Glomerular endothelial cell (primary cell): ENCODE data around the gene SUN2. TPM values are rescaled to one million over a fixed set of nuclear protein-coding genes. Genes with fewer than 3 reads are reported as not detected.

Experiments used
- DNase-seq: peaks from one replicate; pipeline ENCODE4 v3.0.0-alpha.2; 2011; ENCODE audit warnings: low read depth, low spot score; ENCODE audit errors: extremely low read depth
- total RNA-seq: library from RNA; depleted of rRNA; stranded (reverse); fragments of >200 nt; gene quantifications from 2 replicates; pipeline ENCODE4 v1.2.3, GENCODE V29; 2015

Gene SUN2
- total RNA-seq, 1 donor from 2014 or later, result 153 TPM

DNA sequence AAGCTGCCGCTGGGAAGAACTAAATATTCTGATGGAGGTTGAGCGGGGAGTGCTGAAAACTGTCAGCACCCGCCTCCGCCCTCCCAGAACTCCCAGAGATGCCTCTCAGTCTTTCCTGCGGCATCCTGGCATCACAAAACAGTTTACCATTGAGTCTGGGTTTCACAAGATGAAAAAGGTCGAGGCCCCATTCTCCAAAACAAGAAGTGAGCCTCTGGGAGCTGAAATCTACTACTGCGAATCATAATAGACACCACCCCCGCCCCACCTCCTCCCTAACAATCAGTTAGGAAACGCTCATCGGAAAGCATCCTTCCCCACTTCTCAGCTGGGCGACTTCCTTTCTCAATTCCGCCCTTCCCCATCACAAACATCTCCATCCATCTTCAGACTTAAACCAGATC lies 1.0 kb downstream of the SUN2 start:
- no peak for DNase-seq

DNA sequence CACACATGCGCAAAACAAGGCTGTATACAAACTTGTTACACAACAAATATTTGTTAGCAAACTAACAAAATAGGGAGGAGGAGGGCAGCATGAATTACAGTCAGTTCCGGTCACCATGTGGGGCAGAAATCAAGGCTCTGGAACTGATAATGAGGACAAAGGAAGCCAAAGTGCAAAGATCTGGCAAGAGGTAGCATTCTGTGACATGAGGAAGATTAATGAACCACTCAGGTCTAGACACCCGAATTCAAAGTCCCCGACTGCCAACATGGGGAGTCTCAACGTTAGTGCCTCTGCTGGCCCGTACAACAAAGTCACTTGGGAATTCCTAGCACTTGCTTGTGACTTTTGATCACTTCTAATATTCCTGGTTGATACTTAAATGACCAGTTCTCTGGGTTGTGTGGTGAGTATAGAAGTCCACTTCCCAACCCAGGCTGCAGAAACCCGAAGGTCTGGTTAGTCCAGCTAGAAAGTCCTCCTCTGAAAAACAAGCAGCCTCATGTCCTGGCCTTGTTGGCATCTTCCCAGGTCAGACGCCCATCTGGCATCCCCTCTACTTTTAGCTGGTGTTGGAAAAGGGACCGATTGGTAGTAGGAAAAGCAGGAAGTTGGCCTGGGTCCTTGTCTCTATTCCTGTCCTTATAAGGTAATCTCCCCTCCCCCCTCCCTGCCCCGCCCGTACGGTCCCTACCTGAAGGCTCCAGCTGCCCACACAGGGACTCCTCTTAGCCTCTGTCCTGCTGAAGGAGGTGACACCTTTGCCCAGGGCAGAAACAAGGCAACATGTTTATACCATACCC lies 1.6 kb downstream of the SUN2 start:
- no peak for DNase-seq

DNA sequence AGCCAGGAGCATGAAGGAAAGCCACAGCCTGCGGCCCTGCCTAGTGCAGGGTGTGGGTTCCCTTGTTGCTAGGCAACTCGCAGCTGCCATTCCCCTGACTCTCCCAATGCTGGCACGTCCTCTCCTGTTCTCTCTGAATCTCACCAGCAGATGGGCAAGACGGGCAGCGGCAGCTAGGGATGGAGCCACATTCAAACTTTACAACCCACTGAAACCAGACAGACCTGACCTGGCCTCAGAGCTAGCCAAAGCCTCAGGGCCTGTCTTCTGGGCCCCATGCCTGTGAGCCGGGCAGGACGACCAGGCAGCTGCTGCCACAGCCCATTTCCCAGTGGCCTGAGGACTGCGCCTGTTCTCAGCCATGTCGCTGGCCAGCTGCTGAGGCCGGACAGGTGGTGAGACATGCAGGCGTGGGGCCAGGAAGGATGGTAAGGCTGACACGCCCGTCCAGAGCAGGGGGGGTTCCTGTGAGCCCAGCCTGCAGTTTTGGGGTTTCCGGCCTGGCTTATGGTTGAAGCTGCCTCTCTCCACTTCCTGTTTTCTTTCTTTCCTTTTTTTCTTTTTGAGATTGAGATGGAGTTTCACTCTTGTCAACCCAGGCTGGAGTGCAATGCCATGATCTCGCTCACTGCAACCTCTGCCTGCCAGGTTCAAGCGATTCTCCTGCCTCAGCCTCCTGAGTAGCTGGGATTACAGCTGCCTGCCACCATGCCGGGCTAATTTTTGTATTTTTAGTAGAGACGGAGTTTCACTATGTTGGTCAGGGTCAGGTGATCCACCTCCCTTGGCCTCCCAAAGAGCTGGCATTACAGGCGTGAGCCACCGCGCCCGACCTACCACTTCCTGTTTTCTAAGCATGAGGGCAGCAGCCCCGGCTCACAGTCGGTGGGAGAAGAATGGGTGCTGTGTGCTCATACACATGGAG lies 4.1 kb downstream of the SUN2 start:
- DNase-seq, result no peak

DNA sequence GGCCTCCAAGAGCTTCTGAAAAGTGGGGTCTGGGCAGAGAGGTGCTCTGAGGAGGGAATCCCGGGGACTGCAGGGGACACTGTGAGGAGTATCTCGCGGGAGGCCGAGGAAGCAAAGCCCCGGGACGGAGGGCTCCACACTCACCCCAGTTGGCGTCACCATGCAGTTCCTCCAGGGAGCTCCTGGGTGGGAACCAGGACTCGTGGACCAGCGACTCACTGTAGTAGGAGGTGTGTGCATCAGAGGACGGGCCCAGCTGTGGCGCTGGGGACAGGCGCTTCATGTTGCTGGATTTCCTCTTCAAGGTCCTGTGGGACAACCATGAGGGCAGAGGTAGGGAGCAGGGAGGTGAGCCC lies 4.8 kb downstream of the SUN2 start:
- DNase-seq, result no peak

DNA sequence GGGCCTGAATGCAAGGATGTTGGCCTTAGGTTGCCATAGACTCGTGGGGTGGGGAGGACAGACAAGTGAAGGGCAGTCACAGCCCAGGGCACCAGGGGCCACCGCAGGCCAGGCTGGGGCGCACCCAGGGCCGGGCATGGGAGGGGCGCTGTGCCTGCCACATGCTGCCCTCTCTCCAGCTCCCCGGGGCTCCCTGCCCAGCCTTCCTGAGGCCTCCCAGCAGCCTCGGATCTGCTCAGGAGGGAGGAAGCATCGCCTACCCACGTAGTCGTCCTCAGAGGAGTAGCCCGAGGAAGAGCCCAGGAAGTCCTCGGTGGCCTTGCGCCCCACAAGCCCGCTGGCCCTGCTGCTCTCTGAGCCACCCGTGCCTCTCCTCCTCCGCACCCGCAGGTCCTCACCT lies 5.2 kb downstream of the SUN2 start:
- no peak for DNase-seq

DNA sequence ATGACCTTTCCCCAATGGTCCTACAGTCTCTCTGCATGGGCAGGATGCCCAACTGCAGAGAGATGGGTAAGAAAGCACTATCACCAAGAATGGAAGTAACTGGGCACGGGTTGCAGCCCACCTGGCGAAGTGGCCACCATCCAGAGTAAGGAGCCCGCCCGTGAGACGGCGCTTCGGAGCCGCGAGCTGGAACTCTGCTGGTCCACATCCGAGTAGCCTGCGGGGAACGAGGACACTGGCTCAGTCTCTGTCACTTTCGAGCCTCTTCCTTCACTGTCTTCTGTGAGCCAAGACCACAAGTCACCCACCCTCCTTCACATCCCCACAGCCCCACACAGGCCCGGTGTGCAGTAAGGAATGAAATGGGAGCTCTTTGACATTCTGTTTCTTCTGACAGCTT lies 5.7 kb downstream of the SUN2 start:
- DNase-seq, result no peak

DNA sequence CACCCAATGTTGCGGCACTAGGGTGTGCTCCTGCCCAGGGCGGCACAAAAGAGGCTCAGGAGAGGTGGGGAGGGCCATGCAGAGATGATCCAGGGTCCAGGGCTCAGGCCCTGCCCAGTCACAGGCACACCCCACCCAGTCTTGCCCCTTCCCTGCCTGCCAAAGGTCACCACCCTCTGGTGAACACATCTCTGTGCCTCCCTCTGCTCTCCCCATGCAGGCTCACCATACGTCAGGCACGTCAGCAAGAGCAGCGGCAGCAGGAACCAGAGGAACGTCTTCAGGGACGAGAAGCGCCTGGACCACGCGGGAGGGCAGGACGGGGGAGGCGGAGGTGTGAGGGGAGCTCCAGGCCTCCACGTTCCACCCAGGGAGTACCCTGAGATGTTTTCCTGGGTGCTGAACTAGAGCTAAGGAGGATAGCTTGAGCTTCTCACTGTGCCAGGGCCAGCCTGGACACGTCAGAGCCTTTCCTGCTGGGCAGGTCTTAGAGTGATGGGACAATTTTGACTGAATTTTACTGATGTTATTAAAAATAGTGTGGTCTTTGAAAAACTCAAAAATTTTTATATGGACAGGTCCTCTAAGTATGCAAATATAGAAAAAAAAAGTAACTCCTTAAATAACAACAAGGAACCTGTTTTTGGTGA lies 7.2 kb downstream of the SUN2 start:
- DNase-seq, result no peak

DNA sequence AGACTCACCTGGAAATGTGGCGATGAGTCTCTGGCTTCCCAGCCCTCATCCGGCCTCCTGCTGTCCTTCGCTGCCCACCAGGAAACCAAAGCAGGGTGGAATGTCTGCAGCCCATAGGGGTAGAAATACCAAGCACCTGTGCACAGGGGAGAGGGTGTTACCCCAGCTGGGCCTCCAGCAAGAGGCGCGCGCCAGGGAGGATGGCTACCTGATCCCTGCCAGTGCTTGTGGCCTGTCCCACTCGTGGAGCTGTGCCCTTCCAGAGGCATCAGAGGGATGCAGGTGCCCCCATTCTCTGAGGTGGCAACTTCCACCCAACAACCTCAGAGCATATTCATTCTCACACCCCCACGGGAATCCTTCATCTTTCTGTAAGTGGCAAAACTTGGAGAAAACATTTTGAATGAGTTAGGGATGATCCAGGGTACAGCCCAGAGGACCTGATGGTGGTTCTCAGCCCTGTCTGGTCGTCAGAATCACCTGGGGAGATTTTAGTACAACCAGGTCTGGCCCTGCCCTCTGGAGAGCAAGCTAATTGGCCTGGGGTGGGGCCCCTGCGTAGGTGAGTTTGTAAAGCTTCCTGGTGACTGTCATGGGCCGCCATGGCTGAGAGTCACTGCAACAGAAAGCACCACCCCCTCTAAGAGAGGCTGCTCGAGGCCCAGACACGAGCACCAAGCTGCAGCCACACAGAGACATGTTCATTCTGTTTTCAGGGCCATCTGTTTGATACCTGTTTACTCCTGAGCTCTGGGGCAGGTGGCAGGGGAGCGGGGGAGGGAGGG lies 9.9 kb downstream of the SUN2 start:
- no peak for DNase-seq

DNA sequence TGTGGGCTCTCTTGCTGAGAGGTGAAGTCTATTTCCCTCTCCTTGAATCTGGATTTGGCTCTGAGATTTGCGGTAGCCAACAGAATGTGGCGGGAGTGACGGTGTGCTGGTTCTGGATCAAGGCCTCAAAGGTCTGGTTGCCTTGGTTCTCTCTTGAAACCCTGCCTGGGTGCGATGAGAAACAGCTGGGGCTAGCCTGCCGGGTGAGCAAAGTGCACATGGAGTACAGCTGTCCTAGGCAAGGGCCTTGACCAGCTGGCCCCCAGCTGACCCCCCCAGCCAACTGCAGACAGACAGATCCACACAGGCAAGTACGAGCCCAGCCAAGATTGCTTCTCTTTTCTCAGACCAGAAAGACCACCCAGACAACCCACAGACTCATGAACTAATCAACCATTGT lies 10.8 kb downstream of the SUN2 start:
- DNase-seq, result no peak

DNA sequence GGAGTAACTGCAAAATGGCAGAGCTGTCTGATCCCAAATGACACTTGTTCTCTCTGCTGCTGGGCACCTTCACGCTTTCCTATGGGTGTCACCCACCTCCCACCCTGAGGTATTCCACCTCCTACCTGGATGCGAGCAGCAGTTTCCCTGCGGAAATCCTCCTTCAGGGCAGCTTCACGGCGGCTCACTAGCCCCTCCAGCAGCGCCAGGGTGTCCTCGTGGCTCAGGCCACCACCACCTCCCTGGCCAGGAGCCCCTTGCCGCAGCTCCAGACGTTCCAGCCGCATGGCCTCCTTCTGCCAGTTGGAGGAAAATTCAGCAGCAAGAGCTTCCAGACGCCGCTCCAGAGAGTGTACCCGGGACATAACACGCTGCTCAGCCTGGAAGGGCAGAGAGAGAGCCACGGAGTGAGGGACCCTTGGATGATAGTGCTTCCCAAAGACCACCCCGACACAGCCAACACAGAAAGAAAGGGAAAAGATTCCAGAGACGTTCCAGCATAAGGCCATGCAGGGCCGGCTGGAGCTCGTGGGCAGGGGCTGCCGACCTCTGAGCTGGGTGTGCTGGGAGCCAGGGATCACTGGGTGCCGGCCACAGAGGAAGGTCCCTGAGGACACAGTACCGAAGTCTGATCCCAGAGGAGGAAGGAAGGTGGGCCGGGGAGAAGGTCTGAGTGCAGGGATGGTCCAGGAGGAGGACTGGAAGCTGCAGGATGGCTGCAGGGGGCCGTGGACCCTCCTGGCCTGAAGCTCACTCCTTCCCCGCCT lies 13.4 kb downstream of the SUN2 start:
- DNase-seq, result no peak

DNA sequence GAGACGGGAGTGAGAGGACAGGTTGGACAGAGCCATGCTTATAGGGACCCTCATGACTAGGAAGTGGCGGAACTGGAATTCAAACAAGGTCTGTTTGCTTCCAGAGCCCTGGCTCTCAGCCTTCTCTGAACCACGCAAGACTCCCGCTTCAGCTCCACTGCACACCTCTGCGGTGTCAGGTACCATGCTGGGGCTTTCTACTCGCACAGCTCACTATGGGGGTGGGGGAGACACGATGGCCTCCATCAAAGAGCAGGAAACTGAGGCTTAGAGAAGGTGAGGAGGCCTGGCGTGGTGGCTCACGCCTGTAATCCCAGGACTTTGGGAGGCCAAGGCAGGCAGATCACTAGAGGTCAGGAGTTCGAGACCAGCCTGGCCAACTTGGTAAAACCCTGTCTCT lies 14.2 kb downstream of the SUN2 start:
- no peak for DNase-seq

DNA sequence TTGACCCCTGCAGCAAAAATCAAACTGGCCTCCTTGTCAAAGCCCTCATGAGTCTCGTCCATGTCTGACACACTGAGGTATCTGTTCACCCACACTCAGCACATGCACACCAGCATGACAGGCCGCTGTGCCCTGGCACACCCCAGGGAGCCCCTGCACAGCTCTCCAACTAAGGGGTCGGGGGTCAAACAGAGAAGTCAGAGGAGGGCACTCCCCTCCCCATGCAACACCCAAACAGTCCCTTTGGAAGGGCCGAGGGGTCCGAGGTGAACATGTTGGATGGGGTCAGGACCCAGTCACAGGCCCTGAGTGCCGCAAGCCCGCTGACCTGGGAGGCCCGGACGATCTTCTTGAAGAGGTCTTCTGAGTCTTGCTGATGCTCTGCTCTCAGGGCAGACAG lies 14.6 kb downstream of the SUN2 start:
- no peak for DNase-seq

DNA sequence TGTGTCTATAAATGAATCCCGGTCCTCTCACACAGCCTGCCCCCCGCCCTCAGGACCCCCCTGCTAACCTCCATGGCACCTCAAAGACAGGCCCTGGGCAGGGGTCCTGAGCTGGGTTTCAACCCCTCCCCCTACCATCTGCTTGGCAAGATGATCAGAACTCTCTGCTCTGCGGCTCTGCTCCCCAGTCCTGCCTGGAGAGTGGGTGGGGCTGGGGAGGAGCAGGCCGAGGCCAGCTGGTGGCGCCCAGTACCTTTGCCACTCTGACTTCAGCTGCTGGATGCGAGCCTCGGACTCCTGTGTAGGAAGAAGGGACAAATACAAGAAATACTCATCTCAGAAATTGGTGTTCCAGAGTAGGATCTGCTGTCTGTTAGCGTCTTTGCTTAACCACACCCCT lies 15.0 kb downstream of the SUN2 start:
- no peak for DNase-seq

DNA sequence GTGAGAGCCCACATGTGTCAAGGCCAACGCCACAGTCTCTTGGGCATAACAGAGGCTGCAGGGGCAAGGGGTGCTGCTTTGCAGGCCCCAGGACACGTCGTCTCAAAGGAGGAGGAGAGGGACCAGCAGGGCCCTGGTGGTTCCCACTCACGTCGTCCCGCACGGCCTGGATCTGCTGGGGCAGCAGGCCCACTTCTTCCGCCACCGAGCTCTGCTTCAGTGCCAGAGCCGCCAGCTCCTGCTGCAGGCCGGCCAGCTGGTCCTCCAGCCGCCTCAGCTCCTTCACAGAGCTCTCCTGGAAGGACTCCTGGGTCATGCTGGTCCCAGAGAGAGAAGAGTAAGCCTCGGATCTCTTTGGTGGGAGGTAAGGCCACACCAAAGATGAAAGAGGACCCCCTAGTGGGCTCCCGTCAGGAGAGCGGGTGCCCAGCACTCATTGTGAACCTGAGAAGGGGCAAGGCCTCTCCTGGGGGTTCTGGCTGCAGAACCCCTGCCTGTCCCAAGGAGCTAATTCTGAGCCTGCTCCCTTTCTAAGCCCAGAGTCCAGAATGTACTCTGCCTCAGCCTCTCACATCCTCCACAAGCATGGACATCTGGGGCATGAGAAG lies 15.6 kb downstream of the SUN2 start:
- DNase-seq, result no peak

DNA sequence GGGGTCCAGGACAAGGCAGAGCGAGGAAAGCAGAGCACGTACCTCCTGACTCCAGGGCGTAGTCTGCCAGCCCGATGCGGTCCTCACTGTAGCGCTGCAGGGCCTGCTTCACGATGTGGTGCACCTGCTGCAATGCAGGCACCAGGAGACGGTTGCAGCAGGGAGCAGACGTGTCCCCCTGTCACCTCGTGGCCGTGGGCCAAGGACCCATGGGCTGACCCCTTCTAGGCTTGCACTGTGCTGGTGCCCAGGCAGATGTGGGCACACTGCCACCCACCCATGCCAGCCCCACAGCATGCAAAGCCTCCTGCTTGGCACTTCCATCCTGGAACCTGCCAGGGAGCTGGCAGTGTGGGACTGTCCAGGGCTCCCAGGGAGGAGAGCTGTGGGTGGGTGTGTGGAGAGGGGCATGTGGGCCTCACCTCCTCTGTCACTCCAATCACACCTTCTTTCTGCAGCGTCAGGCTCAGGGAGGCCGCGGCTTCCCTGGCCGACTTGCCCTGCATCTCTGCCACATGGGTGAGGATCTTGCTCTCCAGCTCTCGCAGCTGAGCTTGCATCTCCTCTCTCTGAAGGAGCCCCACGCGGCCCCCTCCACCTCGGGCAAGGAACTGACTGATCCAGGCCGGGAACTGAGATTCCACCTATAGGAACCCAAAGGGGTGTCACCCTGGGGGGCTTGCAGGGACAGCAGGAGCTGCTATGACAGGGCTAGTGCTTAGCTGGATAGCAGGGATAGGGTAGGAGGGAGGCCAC lies 16.3 kb downstream of the SUN2 start:
- DNase-seq, result no peak

DNA sequence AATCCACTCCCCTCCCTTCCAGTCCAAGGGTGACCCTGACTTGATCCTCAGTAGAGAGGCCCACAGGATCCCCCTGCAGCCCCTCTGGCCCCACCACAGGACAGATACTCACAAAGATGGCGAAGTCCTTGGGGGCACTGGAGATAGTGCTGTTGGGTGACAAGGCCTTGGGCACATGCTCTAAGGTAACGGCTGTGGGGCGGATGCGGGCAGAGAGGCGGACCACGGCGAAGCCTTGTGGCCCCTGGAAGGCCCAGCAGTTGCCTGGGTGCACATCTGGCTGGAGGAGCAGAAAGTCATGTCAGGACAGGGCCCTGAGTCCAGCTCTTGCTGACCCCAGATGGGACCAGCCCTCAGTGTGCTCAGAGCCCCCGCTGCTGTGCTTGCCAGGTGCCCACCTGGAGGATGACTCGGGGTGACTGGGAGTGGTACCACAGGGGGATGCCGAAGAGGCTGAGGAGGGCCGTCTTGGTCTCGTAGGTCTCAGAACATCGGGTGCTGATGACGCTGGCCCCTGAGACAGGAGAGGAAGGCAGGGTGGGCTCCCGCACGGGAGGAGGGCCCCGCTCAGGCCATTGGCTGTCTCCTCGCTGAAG lies 17.2 kb downstream of the SUN2 start:
- no peak for DNase-seq

DNA sequence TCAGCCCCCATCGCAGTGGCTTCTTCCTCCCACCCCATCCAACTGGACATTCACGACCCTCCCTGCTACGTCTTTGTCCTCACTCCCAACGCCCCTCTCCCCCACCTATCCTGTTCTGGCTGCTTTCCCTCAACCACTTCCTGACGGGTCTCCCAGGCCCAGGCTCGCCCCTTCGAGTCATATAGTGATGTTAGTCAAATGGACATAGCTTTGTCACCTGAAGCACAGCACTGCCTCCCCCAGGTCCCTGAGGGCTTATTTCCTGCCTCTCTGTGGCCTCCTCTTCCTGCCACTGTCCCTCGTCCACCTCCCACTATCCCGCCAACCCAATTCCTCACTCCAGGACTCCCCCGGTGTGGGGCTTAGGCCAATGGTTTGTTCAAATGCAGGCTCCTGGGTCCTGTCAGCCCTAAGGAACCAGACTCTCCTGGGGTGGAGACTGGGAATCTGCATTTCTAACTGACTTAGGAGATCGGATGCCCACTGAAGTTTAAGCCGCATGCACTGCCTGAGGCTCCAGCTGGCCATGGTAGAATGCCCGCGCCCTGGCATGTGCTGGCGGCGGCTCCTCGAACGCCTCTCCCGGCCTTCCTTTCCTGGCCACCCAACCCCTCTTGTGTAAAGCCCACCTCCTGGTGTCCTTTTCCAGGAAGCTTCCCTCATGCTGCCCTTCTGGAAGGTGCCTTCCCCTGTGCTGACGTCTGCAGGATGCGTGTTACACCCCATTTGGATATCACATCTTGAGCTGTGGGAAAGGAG lies 18.3 kb downstream of the SUN2 start:
- no peak for DNase-seq

DNA sequence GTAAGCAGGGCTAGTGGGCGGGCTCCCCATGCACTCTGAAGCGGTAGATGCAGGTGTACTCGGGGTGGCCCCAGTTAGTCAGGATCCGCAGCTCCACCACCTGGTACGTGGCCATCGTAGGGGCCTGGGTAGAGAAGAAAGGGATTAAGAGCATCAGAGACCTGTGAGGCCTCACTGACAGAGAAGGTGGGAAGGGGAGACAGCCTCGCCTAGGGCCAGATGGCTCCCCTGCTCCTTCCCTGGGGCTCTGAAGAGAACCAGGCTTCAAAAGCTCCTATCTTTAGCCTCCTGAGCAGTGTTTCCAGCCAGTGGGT lies 19.6 kb downstream of the SUN2 start:
- DNase-seq, result no peak
